HG02759 (cell line): ENCODE measurements around the gene CRYGN.
A peak's percentile ranks its signal among the peaks of the same experiment; 100 is the strongest.

ENCODE experiments used
- ATAC-seq: cut with Tn5 transposase; IDR thresholded peaks from one replicate; pipeline ENCODE4 v1.9.1; 2021; ENCODE audit warnings: mild to moderate bottlenecking, moderate library complexity; ENCODE audit not compliant: unreplicated experiment

CRYGN gene

GRCh38 chr7:151393031-151393977 lies 46.6 kb downstream of the CRYGN start:
- ATAC-seq: no peak

GRCh38 chr7:151392426-151392825 lies 47.5 kb downstream of the CRYGN start:
- no peak for ATAC-seq

- no peak for ATAC-seq
Observed at GRCh38 chr7:151392002-151392401, 47.9 kb downstream of the CRYGN start.

DNA sequence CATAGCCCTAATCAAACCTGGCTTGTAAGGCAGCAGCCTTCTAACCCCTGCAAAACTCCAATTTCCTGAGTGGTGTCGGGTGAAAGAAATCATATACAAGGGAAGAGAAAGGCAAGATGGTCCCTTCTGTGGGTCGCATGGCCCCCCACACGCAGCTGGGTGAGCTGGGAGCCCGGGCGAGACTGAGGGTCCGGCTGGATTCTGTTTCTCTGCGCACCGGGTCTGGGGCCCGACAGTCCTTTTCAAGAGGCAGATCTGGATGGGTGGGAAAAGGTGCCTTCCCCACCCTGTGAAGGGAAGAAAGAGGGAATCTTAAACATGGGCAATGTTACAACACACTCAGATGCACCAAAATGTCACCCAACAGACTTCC lies 48.6 kb downstream of the CRYGN start:
- ATAC-seq: no peak

GRCh38 chr7:151390598-151391357 lies 49.2 kb downstream of the CRYGN start:
- ATAC-seq: no peak

GRCh38 chr7:151389768-151390597 lies 50.0 kb downstream of the CRYGN start:
- no peak for ATAC-seq

DNA sequence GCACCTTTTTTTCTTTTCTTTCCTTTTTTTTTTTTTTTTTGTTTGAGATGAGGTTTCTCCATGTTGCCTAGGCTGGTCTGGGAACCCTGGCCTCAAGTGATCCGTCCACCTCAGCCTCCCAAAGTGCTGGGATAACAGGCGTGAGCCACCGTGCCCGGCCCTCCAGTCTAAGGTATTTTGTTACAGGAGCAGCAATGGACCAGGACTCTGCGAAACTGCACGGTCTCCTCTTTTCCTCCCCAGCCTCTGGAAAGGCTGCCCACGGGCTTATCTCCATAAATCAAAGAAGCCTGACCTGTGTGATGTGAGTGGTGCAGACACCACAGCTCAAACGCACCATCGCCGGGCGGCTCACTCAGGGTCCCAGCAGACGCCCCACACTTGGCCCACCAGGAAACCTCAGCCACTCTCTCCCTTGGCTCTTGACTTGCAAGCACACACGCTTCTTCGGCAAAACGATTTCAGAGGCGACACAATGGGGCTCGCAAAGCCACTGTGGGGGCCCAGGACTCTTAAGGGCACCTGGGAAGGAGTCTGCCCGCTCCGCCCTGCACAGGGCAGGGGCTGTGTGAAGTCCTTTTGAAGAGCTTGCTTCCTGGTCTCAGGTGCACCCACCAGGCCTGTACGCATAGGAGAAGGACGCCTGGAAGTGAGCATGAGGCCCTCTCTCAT lies 50.7 kb downstream of the CRYGN start:
- no peak for ATAC-seq

GRCh38 chr7:151388430-151388829 lies 51.5 kb downstream of the CRYGN start:
- ATAC-seq: no peak

GRCh38 chr7:151388007-151388297 lies 52.0 kb downstream of the CRYGN start:
- no peak for ATAC-seq

DNA sequence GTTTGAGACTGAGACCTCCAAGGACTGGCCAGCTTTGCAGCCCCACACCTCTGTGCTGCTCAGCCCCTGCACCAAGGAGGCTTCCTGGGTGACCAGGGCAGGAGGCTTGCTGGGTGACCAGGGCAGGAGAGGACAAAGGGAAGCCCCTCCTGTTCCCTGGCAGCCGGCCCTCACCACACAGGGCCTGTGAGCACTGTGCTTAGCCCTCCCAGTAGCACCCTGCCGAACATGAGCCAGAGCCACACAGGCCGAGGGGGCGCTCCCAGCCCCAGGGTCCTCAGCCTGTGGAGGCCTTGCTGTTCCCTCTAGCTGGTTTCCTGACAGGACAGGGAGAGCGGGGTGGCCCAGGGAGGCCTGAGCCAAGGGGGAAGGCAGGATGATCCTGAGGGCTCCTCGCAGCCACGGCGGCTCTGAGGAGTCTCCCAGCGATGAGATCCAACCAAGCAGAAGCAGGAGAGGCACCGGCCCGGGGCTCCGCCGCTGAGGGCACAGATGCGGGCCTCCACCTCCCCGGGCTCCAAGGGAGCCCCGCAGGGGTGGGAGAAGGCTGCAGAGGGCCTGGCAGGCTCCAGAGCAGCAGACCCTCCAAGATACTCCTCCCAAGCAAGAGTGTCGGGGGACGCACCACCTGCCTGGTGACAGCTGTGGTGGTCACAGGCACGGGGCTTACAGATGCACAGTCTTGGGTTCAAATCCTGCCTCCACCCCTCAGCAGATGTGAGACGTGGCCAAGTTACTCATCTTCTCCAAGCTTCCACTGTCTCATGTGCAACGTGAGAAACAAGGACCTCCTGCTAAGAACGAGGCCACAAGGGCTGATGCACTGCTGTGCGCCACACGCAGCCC lies 52.6 kb downstream of the CRYGN start:
- ATAC-seq: no peak

DNA sequence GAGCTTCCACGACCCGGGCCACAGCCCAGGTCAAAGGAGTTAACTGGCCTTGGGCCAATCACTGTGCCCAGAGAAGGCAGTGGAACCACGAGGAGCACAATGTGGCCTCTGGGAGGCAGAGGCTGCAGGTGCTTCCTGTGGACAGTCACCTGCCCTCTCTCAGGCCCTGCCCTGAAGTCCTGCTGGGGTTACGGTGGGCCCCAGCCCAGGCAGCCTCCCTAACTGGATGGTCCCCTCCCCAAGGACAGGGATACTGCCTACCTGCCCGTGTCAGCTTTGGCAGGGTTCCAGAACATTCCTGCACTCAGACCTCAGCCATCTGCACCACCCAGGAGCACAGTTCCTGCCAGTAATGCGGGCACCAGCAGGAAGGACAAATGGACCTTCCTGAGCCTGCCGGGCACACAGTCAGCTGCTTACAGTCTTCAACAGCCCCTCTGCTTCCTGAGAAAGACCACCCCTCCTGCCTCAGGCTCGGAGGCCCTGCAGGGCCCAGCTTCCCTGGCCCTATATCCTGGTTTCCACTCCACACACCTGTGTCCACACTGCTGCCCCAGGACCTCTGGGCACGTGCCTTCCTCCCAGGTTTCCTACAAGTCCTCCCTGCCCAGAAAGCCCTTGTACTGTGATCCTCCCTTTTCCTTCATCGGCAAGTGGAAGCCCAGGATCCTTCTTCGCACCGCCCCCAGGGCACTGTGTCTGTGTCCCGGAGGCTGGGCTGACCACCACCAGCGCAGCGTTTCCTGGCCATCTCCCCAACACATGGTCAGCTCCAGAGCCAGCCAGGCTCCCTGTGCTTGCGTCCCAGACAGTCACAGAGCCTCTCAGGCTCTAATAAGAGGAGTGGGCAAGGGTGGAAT lies 53.4 kb downstream of the CRYGN start:
- no peak for ATAC-seq

GRCh38 chr7:151385626-151386300 lies 54.2 kb downstream of the CRYGN start:
- no peak for ATAC-seq

DNA sequence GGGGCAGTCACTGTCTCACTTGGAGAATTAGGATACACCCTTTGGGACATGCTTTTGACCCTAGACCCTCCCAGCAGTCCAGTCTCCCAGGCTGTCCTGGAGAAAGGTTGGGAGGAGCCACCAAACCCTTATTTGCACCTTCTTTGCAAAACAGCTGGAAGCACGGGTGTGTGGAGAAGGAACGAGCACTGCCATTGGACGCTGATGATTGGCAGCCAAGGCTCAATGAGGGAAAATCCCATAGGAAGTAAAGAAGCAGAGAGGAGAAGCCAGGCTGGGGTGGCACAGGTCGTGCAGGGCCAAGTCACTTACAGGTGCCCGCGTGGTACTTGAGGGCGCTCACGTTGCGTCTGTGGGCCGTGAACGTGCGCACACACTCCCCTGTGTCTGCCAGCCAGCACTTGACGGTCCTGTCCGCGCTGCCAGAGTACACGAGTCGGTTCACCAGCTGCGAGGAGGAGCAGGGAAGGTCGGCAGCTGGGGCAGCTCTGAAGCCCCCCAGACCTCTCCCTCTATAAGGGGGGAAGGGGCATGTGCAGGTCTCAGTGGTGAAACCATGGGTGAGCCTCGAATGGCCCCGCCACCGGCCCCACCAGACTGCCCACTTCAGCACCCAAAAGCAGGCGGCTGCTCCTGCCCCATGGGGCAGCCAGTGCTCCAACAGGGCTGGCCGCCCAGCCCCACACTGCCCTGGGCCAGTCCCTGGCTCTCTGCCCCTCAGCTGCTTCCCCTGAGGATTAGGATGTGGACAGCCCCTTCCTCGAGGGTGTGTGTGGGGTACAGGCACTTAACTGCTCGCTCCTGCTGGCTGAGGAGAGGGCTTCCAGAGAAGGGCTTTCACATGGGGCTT lies 54.9 kb downstream of the CRYGN start:
- no peak for ATAC-seq

DNA sequence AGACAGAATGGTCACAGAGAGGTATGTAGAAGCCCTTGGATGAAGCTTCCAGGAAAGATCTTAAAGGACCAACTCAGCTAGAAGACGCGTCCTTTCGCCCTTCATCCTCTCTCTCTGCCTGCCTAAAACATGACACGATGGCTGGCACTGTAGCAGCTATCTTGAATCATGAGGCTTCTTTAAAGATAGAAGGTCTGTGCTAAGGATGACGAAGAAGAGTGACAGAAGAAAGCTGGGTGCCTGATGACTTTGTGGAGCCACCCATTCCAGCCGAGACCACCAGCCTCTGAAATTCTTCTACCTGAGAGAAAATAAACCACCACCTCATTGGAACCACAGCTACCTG lies 55.6 kb downstream of the CRYGN start:
- ATAC-seq: no peak

GRCh38 chr7:151383638-151384351 lies 56.1 kb downstream of the CRYGN start:
- ATAC-seq: no peak

GRCh38 chr7:151382079-151382885 lies 57.7 kb downstream of the CRYGN start:
- ATAC-seq: peak; percentile 31
